ENCODE data around the gene SLC34A3.
A peak's percentile ranks its signal among the peaks of the same experiment; 100 is the strongest.
"Not testable (repeated sequence)": the region's sequence is repeated elsewhere in the genome, so short reads cannot be mapped to it uniquely, and the experiment has no call there.

The SLC34A3 gene

GRCh38 chr9:137241490-137242268 lies 11.0 kb downstream of the SLC34A3 start:
- DNase-seq (ENCODE audit: low read depth): peak; percentile 72

GRCh38 chr9:137242269-137243203 lies 11.8 kb downstream of the SLC34A3 start:
- no peak for DNase-seq (ENCODE audit: low read depth)

- DNase-seq (ENCODE audit: low read depth): not testable (repeated sequence)
Measured at GRCh38 chr9:137243266-137243625, 12.5 kb downstream of the SLC34A3 start.

- DNase-seq (ENCODE audit: low read depth): peak; percentile 53
Measured at GRCh38 chr9:137243626-137244485, 13.2 kb downstream of the SLC34A3 start.

GRCh38 chr9:137244486-137245449 lies 14.1 kb downstream of the SLC34A3 start:
- DNase-seq (ENCODE audit: low read depth): no peak

- DNase-seq (ENCODE audit: low read depth): no peak
Measured at GRCh38 chr9:137245450-137246421, 15.0 kb downstream of the SLC34A3 start.

GRCh38 chr9:137247135-137247915 lies 16.6 kb downstream of the SLC34A3 start:
- no peak for DNase-seq (ENCODE audit: low read depth)

- no peak for DNase-seq (ENCODE audit: low read depth)
Measured at GRCh38 chr9:137247916-137248175, 17.1 kb downstream of the SLC34A3 start.

- no peak for DNase-seq (ENCODE audit: low read depth)
Measured at GRCh38 chr9:137250329-137251193, 19.9 kb downstream of the SLC34A3 start.

- DNase-seq (ENCODE audit: low read depth): no peak
Measured at GRCh38 chr9:137251194-137251461, 20.4 kb downstream of the SLC34A3 start, which contains the start of gene STPG3. TSS of gene STPG3 (plus strand) at chr9:137251286. CDS start at chr9:137251287, 1 bp downstream.

GRCh38 chr9:137251490-137252268 lies 21.0 kb downstream of the SLC34A3 start:
- DNase-seq (ENCODE audit: low read depth): no peak

GRCh38 chr9:137252555-137253506 lies 22.1 kb downstream of the SLC34A3 start:
- DNase-seq (ENCODE audit: low read depth): no peak

- peak; percentile 40 for DNase-seq (ENCODE audit: low read depth)
Measured at GRCh38 chr9:137253717-137254623, 23.3 kb downstream of the SLC34A3 start.

GRCh38 chr9:137254624-137255447 lies 24.1 kb downstream of the SLC34A3 start, which contains the start of gene NELFB:
TSS of gene NELFB (plus strand) at chr9:137255327.
- peak; percentile 86 for DNase-seq (ENCODE audit: low read depth)
